CD14-positive monocyte (primary cell): ENCODE results near the gene SEZ6L2. TPM values are rescaled to one million over a fixed set of nuclear protein-coding genes. Genes with fewer than 3 reads are reported as not detected.

Source experiments
- DNase-seq, 3 donors: peaks; one replicate each; pipeline ENCODE4 v3.0.0-alpha.2; 2011 to 2022
- H2AFZ ChIP-seq: 2 replicates; pipeline ENCODE4 v1.6.0; 2012; ENCODE audit warnings: mild to moderate bottlenecking, low read depth, low read length, inconsistent platforms; ENCODE audit not compliant: insufficient read depth, poor library complexity, severe bottlenecking
- H3K27ac ChIP-seq, 2 donors: 1 replicate in 1 of 2; 2 replicates in 1 of 2; pipeline ENCODE4 v1.5.1; 2012 to 2013; ENCODE audit warnings: low read length in 2 of 2, control low read depth in 1 of 2, inconsistent platforms in 1 of 2, low read depth in 1 of 2, mild to moderate bottlenecking in 1 of 2
- H3K27me3 ChIP-seq, 2 donors: one replicate each; pipeline versions ENCODE4 v1.6.0 to v1.6.1; 2011 to 2013; ENCODE audit warnings: low read length in 2 of 2; ENCODE audit not compliant: control insufficient read depth in 2 of 2, insufficient read depth in 2 of 2
- H3K36me3 ChIP-seq, 2 donors: replicated peaks in 1 of 2; 1 replicate in 1 of 2; 2 replicates in 1 of 2; pipeline versions ENCODE4 v1.5.1 to v1.6.1; 2012 to 2013; ENCODE audit warnings: low read length in 2 of 2, control low read depth in 1 of 2, inconsistent platforms in 1 of 2, mild to moderate bottlenecking in 1 of 2; ENCODE audit not compliant: insufficient read depth in 2 of 2, control insufficient read depth in 1 of 2
- H3K4me1 ChIP-seq, 2 donors: 1 replicate in 1 of 2; 2 replicates in 1 of 2; pipeline versions ENCODE4 v1.5.1 to v1.6.1; 2012 to 2013; ENCODE audit warnings: low read length in 2 of 2, control low read depth in 1 of 2, inconsistent platforms in 1 of 2, mild to moderate bottlenecking in 1 of 2, moderate library complexity in 1 of 2; ENCODE audit not compliant: insufficient read depth in 2 of 2, control insufficient read depth in 1 of 2
- H3K4me2 ChIP-seq: replicated peaks from 2 replicates; pipeline ENCODE3; 2012; ENCODE audit warnings: low read length, moderate library complexity, mild to moderate bottlenecking; ENCODE audit not compliant: poor library complexity, severe bottlenecking; ENCODE audit errors: extremely low read depth
- H3K4me3 ChIP-seq, 3 experiments: fragments of 200-600 bp in 1 of 3; sonication (generic) in 1 of 3; replicated peaks in 1 of 3; 1 replicate in 2 of 3; 2 replicates in 1 of 3; pipeline ENCODE4 v1.5.1; 2011 to 2013; ENCODE audit warnings: low read length in 3 of 3, mild to moderate bottlenecking in 3 of 3, control low read depth in 2 of 3, low read depth in 2 of 3, inconsistent platforms in 1 of 3, moderate library complexity in 1 of 3
- H3K79me2 ChIP-seq: 2 replicates; pipeline ENCODE4 v1.6.0; 2012; ENCODE audit warnings: mild to moderate bottlenecking, control low read depth, inconsistent platforms, low read length, moderate library complexity; ENCODE audit not compliant: insufficient read depth
- H3K9ac ChIP-seq: 2 replicates; pipeline ENCODE4 v1.6.0; 2017; ENCODE audit warnings: low read length, mild to moderate bottlenecking; ENCODE audit not compliant: insufficient read depth, poor library complexity, severe bottlenecking
- H3K9me3 ChIP-seq, 2 donors: replicated peaks in 1 of 2; 1 replicate in 1 of 2; 2 replicates in 1 of 2; pipeline versions ENCODE4 v1.5.1 to v1.6.1; 2012 to 2013; ENCODE audit warnings: low read length in 2 of 2, control low read depth in 1 of 2; ENCODE audit not compliant: control insufficient read depth in 1 of 2, insufficient read depth in 1 of 2
- H4K20me1 ChIP-seq: 2 replicates; pipeline ENCODE4 v1.6.0; 2012; ENCODE audit warnings: mild to moderate bottlenecking, low read length, control low read depth, moderate library complexity; ENCODE audit not compliant: insufficient read depth
- H3K27ac Mint-ChIP-seq, 7 donors: one replicate each; pipeline ENCODE4 v1.8.0; 2020; ENCODE audit warnings: mild to moderate bottlenecking in 7 of 7, mixed read lengths in 7 of 7, moderate library complexity in 6 of 7, inconsistent platforms in 2 of 7
- H3K27me3 Mint-ChIP-seq, 3 donors: one replicate each; pipeline ENCODE4 v1.8.0; 2021 to 2022; ENCODE audit warnings: low read depth in 3 of 3, mild to moderate bottlenecking in 3 of 3, mixed read lengths in 3 of 3, moderate library complexity in 3 of 3, inconsistent platforms in 1 of 3
- H3K36me3 Mint-ChIP-seq, 2 donors: one replicate each; pipeline ENCODE4 v1.8.0; 2020; ENCODE audit warnings: mixed read lengths in 2 of 2, inconsistent platforms in 1 of 2, mild to moderate bottlenecking in 1 of 2
- H3K4me1 Mint-ChIP-seq: one replicate; pipeline ENCODE4 v1.8.0; 2020; ENCODE audit warnings: mild to moderate bottlenecking, mixed read lengths
- H3K4me3 Mint-ChIP-seq, 2 donors: one replicate each; pipeline ENCODE4 v1.8.0; 2020; ENCODE audit warnings: mild to moderate bottlenecking in 2 of 2, mixed read lengths in 2 of 2, moderate library complexity in 1 of 2
- H3K9me3 Mint-ChIP-seq, 7 donors: one replicate each; pipeline ENCODE4 v1.8.0; 2020 to 2022; ENCODE audit warnings: mixed read lengths in 7 of 7, mild to moderate bottlenecking in 6 of 7, moderate library complexity in 6 of 7, inconsistent platforms in 2 of 7
- WGBS: methylation state at CpG from one replicate; pipeline ENCODE4 v1.1.5; 2013; ENCODE audit warnings: missing lambda C conversion rate; ENCODE audit not compliant: insufficient coverage; 5-methylcytosine and 5-hydroxymethylcytosine counted together
- intact Hi-C, 2 donors: fragments of 100-400 bp; cut with micrococcal nuclease; formaldehyde crosslinking; loops; one replicate each; pipeline versions ENCODE4 v1.15.0 to v1.15.1; 2023
- polyA plus RNA-seq, 3 donors: library from polyadenylated mRNA; depleted of rRNA in 1 of 3; unstranded in 2 of 3; stranded (reverse) in 1 of 3; fragments of 300-500 nt in 2 of 3; fragments of >200 nt in 1 of 3; fragmentation: Illumina TruSeq in 2 of 3; gene quantifications; 1 replicate in 2 of 3; 2 replicates in 1 of 3; pipeline ENCODE4 v1.2.3, GENCODE V29; 2012 to 2021
- TF ChIP-seq, protein P1 (sequence below): fragments of 200-600 bp; IDR thresholded peaks from one replicate; pipeline ENCODE4 v1.8.0; 2022; ENCODE audit warnings: antibody characterized with exemption, mild to moderate bottlenecking

SEZ6L2 gene
- polyA plus RNA-seq, 3 donors: not detected

DNA sequence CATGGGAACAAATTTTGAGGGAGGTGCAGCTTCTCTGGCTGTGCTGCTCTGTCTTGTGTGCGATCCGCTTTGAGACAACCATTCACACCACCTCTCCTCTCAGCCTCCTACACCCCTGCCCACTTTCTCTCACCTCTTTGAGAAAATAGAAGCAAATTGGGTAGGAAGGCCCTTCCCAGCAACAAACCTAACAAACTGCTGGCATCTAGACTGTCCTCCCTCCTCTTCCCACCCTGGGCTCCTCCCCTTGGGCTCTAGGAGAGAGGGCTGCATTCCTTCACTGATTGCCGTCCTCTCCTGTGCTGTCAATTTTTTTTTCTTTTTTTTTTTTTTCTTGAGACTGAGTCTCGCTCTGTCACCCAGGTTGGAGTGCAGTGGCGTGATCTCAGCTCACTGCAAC, 49.8 kb downstream of the SEZ6L2 start:
- no peak overlapping the region for H3K27ac Mint-ChIP-seq
- intact Hi-C loops: loop anchor here (2.0 to 5.0 kb wide), 3 partner anchors 42 to 157 kb away; partner anchors contain the start of gene MAZ (in 1 of the 2)
- H3K4me1 Mint-ChIP-seq: no peaks in the 10 kb centered on the region

DNA sequence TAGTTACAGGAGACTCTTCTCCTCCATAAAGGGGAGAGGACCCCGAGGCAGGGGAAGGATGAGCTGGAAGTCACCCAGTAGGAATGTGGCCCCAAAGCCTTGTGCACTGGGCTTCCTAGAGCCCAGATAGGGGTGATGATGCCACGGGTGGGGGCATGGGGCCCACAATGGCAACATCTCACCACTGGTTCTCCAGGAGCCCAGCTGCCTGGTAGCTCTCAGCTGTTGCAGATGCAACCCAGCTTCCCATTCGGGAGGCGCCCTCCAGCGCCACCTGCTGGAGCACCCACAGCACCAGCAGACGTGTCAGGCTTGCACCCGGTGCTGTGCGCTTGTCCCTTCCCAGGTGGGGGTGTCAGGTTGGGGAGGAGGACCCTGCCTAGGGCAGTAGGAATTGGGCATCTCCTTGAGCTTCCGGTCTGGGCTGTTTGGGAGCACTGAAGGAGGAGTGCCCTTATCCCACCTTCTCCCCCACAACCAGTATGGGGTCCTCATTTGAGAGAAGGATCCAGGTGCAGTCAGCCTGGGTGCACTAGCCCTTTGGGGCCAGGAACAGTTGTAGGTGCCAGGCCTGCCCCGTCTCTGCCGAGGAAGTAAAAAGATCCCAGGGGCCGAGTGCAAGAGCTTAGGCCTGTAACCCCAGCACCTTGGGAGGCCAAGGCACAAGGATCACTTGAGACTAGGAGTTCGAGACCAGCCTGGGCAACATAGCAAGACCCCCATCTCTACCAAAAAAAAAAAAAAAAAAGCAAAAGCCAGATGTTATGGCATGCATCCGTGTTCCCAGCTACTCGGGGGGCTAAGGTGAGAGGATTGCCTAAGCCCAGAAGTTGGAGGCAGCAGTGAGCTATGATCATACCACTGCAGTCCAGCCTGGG, 50.7 kb downstream of the SEZ6L2 start:
- WGBS: 17% methylated on average over 5 of the region's 15 CpGs
- Histone ChIP-seq H3K4me2 (no peak overlapping the region), H3K9me3 (no peaks in the 10 kb centered on the region), H3K27ac (no peak overlapping the region), H3K9ac (no peak overlapping the region), H2AFZ (no peak overlapping the region), H4K20me1 (peaks cover 43% of the 10 kb centered on the region), H3K4me1 (no peaks in the 10 kb centered on the region), H3K79me2 (no peaks in the 10 kb centered on the region), H3K36me3 (peaks cover 42 to 55% of the 10 kb centered on the region in 2 donors), H3K4me3 (no peak overlapping the region), H3K27me3 (no peaks in the 10 kb centered on the region)
- H3K27ac Mint-ChIP-seq: no peak overlapping the region
- H3K27me3 Mint-ChIP-seq: peaks cover 0 to 2% (median 1%) of the 10 kb centered on the region in 3 donors
- TF ChIP-seq, protein P1, sequence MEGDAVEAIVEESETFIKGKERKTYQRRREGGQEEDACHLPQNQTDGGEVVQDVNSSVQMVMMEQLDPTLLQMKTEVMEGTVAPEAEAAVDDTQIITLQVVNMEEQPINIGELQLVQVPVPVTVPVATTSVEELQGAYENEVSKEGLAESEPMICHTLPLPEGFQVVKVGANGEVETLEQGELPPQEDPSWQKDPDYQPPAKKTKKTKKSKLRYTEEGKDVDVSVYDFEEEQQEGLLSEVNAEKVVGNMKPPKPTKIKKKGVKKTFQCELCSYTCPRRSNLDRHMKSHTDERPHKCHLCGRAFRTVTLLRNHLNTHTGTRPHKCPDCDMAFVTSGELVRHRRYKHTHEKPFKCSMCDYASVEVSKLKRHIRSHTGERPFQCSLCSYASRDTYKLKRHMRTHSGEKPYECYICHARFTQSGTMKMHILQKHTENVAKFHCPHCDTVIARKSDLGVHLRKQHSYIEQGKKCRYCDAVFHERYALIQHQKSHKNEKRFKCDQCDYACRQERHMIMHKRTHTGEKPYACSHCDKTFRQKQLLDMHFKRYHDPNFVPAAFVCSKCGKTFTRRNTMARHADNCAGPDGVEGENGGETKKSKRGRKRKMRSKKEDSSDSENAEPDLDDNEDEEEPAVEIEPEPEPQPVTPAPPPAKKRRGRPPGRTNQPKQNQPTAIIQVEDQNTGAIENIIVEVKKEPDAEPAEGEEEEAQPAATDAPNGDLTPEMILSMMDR: peak; percentile 92
- H3K9me3 Mint-ChIP-seq: peaks cover 0 to 2% (median 0%) of the 10 kb centered on the region in 7 donors
- H3K4me3 Mint-ChIP-seq: no peak overlapping the region
- peaks cover 49 to 67% of the 10 kb centered on the region in 2 donors for H3K36me3 Mint-ChIP-seq
- DNase-seq: peak; percentile 64 to 70 (median 64)
- no peaks in the 10 kb centered on the region for H3K4me1 Mint-ChIP-seq
- intact Hi-C loops: loop anchor here (2.0 to 5.0 kb wide), 3 partner anchors 41 to 156 kb away; partner anchors contain the start of gene MAZ (in 1 of the 2)

More for the DNA sequence above, 49.8 kb downstream of the SEZ6L2 start:
- H3K27ac ChIP-seq: no peak overlapping the region
- 67% methylated on average over 1 of the region's 5 CpGs for WGBS
- H3K36me3 ChIP-seq: peaks cover 34 to 46% of the 10 kb centered on the region in 2 donors
- Mint-ChIP-seq H3K4me3 (no peak overlapping the region), H3K9me3 (peaks cover 0 to 2% (median 0%) of the 10 kb centered on the region in 7 donors), H3K27me3 (peaks cover 0 to 2% (median 1%) of the 10 kb centered on the region in 3 donors), H3K36me3 (peaks cover 41 to 58% of the 10 kb centered on the region in 2 donors)
- no peaks in the 10 kb centered on the region for H3K27me3 ChIP-seq
- no peaks in the 10 kb centered on the region for H3K9me3 ChIP-seq
- no peaks in the 10 kb centered on the region for H3K79me2 ChIP-seq
- H3K4me3 ChIP-seq: no peak overlapping the region
- no peak for DNase-seq
- no peak overlapping the region for H3K4me2 ChIP-seq
- no peak overlapping the region for H2AFZ ChIP-seq
- no peaks in the 10 kb centered on the region for H3K4me1 ChIP-seq
- H3K9ac ChIP-seq: no peak overlapping the region
- TF ChIP-seq, protein P1: no peak
- peaks cover 34% of the 10 kb centered on the region for H4K20me1 ChIP-seq
